GM18858 (cell line): ENCODE data around the gene PRKD2.
"Not testable (repeated sequence)": the region's sequence is repeated elsewhere in the genome, so short reads cannot be mapped to it uniquely, and the experiment has no call there.

ENCODE experiments used
- ATAC-seq: cut with Tn5 transposase; IDR thresholded peaks from one replicate; pipeline ENCODE4 v1.9.1; 2021; ENCODE audit not compliant: unreplicated experiment

PRKD2 gene

GRCh38 chr19:46634656-46635218 lies 82.2 kb downstream of the PRKD2 start:
- ATAC-seq, result no peak

- ATAC-seq, result no peak
Observed at GRCh38 chr19:46634045-46634655, 82.8 kb downstream of the PRKD2 start.

- no peak for ATAC-seq
Observed at GRCh38 chr19:46633130-46633529, 83.8 kb downstream of the PRKD2 start.

GRCh38 chr19:46631481-46631880 lies 85.4 kb downstream of the PRKD2 start:
- ATAC-seq, result no peak

- no peak for ATAC-seq
Observed at GRCh38 chr19:46630586-46631205, 86.2 kb downstream of the PRKD2 start.

GRCh38 chr19:46629546-46630025 lies 87.3 kb downstream of the PRKD2 start:
- no peak for ATAC-seq

GRCh38 chr19:46628970-46629369 lies 87.9 kb downstream of the PRKD2 start:
- ATAC-seq, result not testable (repeated sequence)

- no peak for ATAC-seq
Observed at GRCh38 chr19:46626446-46626845, 90.5 kb downstream of the PRKD2 start.

GRCh38 chr19:46625731-46626130 lies 91.2 kb downstream of the PRKD2 start:
- ATAC-seq, result no peak

- ATAC-seq, result no peak
Observed at GRCh38 chr19:46624958-46625661, 91.8 kb downstream of the PRKD2 start, which contains the start of gene PTGIR. TSS of gene PTGIR (minus strand) at chr19:46625089. CDS start at chr19:46624225, 864 bp downstream.
